ENCODE data around the gene ODF2L. TPM values are rescaled to one million over a fixed set of nuclear protein-coding genes. Genes with fewer than 3 reads are reported as not detected.

Gene ODF2L
- total RNA-seq, 4 donors from 2014 or later: 10.5 to 27.9 (median 13.4) TPM

GRCh38 chr1:86346388-86346787 is 49.7 kb downstream of the ODF2L start:
- intact Hi-C loops (cut with DNase I; ENCODE audit: low total_unique reads): no loop called here
- DNase-seq (ENCODE audit: low spot score in 2 of 2): no peak
- TF ChIP-seq POLR2A (IDR thresholded peaks at IDR 0.05) (no peak), CTCF (IDR thresholded peaks at IDR 0.05) (no peak)
- no peak overlapping the region for H3K4me3 ChIP-seq (ENCODE audit: low read depth, poor library complexity, severe bottlenecking)
- 93 to 100% methylated on average over 1 of the region's 1 CpG for WGBS, 2 donors

GRCh38 chr1:86345042-86345441 is 51.1 kb downstream of the ODF2L start:
- WGBS, 2 donors: 83 to 86% methylated on average over 2 of the region's 2 CpGs
- intact Hi-C loops (cut with DNase I; ENCODE audit: low total_unique reads): no loop called here
- no peak for DNase-seq (ENCODE audit: low spot score in 2 of 2)
- TF ChIP-seq POLR2A (IDR thresholded peaks at IDR 0.05) (no peak), CTCF (IDR thresholded peaks at IDR 0.05) (no peak)
- H3K4me3 ChIP-seq (ENCODE audit: low read depth, poor library complexity, severe bottlenecking): no peak overlapping the region

GRCh38 chr1:86339906-86340305 is 56.2 kb downstream of the ODF2L start:
- no peak overlapping the region for H3K4me3 ChIP-seq (ENCODE audit: low read depth, poor library complexity, severe bottlenecking)
- intact Hi-C loops (cut with DNase I; ENCODE audit: low total_unique reads): no loop called here
- no peak for DNase-seq (ENCODE audit: low spot score in 2 of 2)
- 81% methylated on average over 7 of the region's 7 CpGs for WGBS, 2 donors
- no peak for TF ChIP-seq POLR2A (IDR thresholded peaks at IDR 0.05)

GRCh38 chr1:86339014-86339812 is 56.9 kb downstream of the ODF2L start:
- intact Hi-C loops (cut with DNase I; ENCODE audit: low total_unique reads): no loop called here
- WGBS, 2 donors: 66 to 73% methylated on average over 7 of the region's 7 CpGs
- TF ChIP-seq CTCF (IDR thresholded peaks at IDR 0.05) (no peak), POLR2A (IDR thresholded peaks at IDR 0.05) (no peak)
- DNase-seq (ENCODE audit: low spot score in 2 of 2): no peak
- no peak overlapping the region for H3K4me3 ChIP-seq (ENCODE audit: low read depth, poor library complexity, severe bottlenecking)

GRCh38 chr1:86335916-86336315 is 60.2 kb downstream of the ODF2L start:
- TF ChIP-seq POLR2A (IDR thresholded peaks at IDR 0.05): no peak
- no peak for TF ChIP-seq CTCF (IDR thresholded peaks at IDR 0.05)
- intact Hi-C loops (cut with DNase I; ENCODE audit: low total_unique reads): no loop called here
- no peak for DNase-seq (ENCODE audit: low spot score in 2 of 2)
- WGBS, 2 donors: 55 to 56% methylated on average over 1 of the region's 1 CpG
- no peak overlapping the region for H3K4me3 ChIP-seq (ENCODE audit: low read depth, poor library complexity, severe bottlenecking)

- TF ChIP-seq POLR2A (IDR thresholded peaks at IDR 0.05) (no peak), CTCF (IDR thresholded peaks at IDR 0.05) (no peak)
- intact Hi-C loops (cut with DNase I; ENCODE audit: low total_unique reads): no loop called here
- DNase-seq (ENCODE audit: low spot score in 2 of 2): no peak
These were observed 70.9 kb downstream of the ODF2L start for GRCh38 chr1:86325264-86325663.

More at GRCh38 chr1:86325264-86325663, 70.9 kb downstream of the ODF2L start:
- no peak overlapping the region for H3K4me3 ChIP-seq (ENCODE audit: low read depth, poor library complexity, severe bottlenecking)

All from lower leg skin (tissue), 4 donors.